GM12891 (cell line): ENCODE measurements around the gene IGFBP5.

Experiments used
- PAX5 ChIP-seq: IDR thresholded peaks from 2 replicates; pipeline ENCODE4 v1.6.1; 2011; ENCODE audit warnings: low read length, moderate library complexity, mild to moderate bottlenecking; ENCODE audit not compliant: insufficient read depth, severe bottlenecking
- POLR2A ChIP-seq: IDR thresholded peaks from 2 replicates; pipeline ENCODE4 v1.6.1; 2011; ENCODE audit warnings: low read depth, low read length, control low read depth
- POLR2AphosphoS5 ChIP-seq: IDR thresholded peaks from 2 replicates; pipeline ENCODE4 v1.6.1; 2011; ENCODE audit warnings: low read depth, low read length, control low read depth
- POU2F2 ChIP-seq: IDR thresholded peaks from 2 replicates; pipeline ENCODE4 v1.6.1; 2011; ENCODE audit warnings: low read depth, mild to moderate bottlenecking, control low read depth, low read length, moderate library complexity
- SPI1 ChIP-seq: IDR thresholded peaks from 2 replicates; pipeline ENCODE4 v1.6.1; 2011; ENCODE audit warnings: low read depth, low read length, control low read depth
- TAF1 ChIP-seq: IDR thresholded peaks from 2 replicates; pipeline ENCODE4 v1.6.1; 2011; ENCODE audit warnings: low read depth, low read length, control low read depth

DNA sequence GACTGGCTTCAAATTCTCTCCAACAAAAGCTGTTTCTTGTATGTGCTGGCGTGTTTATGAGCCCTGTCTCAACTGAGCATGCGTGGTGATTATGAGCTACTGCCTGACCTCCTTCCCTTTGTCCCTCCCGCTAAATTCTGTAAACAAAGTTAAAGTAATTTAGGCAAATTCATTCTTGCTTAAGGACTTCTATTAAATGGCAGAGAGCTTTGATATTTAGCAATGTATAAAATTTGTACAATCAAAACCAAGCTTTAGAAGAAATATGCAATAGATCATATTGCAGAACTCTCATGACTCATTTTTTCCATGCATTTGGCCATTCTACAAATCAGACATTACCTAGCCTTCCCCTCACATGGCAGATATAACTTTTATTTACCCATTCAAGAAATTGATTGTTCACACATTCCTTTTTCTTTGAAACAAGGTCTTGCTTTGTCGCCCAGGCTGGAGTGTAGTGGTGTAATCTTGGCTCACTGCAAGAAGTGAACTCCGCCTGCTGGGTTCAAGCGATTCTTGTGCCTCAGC lies 43.9 kb downstream of the IGFBP5 start:
- no peak for TF ChIP-seq TAF1
- TF ChIP-seq POU2F2: no peak
- TF ChIP-seq POLR2AphosphoS5: no peak
- no peak for TF ChIP-seq POLR2A
- no peak for TF ChIP-seq PAX5
- TF ChIP-seq SPI1: no peak
